Stimulated activated CD8-positive, alpha-beta memory T cell treated with anti-CD3 and anti-CD28 coated beads, Interleukin-15, amount 100 ng/mL, for 1 hour (primary cell): Measurements from ENCODE around the gene ARHGEF11.

Experiments
- DNase-seq: peaks from one replicate; pipeline ENCODE4 v3.0.0-alpha.2; 2020; ENCODE audit warnings: low read depth

Gene ARHGEF11

GRCh38 chr1:156947818-156948525 is 97.6 kb downstream of the ARHGEF11 start:
- DNase-seq, result no peak

DNA sequence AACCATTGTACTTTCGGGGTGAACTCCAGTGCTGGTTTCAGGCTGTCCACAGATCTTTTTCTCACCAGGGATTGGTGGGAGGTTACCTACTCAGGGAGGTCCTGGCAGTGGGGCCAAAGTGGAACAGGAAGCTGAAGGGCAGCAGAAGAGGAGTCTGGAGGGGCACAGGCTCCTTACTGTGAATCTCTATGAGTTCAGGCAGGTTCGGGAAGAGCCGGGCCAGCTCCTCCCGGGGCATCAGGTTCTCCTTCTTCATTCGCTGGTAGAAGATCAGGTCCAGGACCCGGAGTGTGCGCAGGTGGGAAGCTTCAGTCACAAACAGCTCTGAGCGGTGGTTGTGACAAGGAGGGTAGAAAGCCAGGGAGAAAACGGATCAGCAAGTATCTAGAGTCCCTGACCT is 98.4 kb downstream of the ARHGEF11 start:
- DNase-seq, result no peak

- no peak for DNase-seq
These were observed 99.5 kb downstream of the ARHGEF11 start for GRCh38 chr1:156945881-156946661.

DNA sequence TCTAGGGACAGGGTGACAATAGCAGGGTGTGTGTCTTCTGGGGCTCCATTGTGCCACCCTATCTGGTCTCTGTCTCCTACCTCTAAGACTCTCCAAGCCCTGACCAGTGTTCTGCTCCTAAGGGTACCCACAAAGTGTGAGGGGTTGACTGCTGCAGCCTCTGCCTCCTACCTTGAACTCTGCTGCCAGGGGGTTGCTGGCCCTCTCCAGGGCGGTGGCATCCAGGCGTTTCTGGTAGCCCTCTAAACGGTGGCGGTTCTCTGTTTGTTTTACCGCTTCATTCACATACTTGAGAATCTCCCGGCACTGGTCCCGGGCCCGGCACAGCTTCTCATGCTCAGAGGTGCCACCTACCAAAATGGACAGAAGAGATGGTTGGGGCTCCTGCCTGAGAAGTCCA is 100.7 kb downstream of the ARHGEF11 start:
- DNase-seq, result no peak

- no peak for DNase-seq
These were observed 101.3 kb downstream of the ARHGEF11 start for GRCh38 chr1:156944268-156944667.

GRCh38 chr1:156943756-156944155 is 101.8 kb downstream of the ARHGEF11 start:
- no peak for DNase-seq

DNA sequence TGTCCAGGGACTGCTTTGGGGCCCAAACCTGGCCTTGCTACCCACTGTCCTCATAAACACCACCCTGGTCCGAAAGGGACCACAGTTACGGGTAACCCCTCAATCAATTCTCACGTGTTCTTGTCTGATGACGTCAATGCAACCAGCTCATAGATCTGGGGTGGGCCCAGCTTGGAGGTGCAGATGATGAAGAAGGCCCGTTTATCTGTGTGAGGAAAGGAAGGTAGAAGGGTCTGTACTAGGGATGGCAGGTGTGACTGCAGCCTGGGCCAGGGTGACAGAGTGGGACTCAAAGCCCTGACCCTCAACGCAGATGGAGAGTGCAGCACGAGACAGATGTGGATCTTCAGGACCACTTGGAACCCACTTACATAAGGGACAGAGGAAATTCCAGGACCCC is 103.0 kb downstream of the ARHGEF11 start:
- no peak for DNase-seq

DNA sequence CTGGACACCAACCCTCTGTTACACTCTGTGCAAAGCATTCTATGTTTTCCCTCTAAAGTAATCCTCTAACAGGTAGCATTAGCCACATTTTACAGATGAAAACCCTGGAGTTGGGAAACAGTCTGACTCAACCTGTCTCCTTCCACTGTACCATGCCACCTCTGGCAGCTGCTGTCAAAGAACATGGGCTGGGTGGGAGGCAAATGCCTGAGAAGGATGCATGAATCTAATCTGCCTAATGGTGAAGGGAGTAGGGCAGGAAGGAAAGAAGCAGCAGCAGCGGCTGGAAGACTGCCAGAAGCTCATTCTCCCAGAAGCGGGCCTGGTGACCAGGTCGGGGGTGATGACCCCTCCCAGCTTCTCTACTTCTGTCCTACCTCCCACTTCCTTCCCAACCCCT is 103.4 kb downstream of the ARHGEF11 start:
- no peak for DNase-seq

DNA sequence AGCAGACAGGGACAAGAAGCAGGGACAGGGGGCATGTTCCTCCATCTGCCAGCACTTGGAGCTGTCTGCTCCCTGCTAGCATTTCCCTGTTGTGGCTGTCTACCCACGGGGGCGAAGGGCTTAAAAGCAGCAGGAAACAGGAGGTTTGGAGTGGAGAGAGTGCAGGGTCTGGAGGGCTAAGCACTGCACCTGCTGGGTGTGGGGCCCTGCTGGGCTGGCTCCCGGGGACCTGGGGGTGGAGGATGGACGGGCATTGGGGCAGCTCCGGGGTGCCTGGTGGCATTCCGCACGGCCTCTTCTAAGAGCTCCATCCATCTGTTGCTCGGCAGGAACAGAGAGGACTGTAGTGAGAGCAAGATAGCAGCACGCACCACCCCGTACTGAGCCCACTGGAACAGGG is 103.9 kb downstream of the ARHGEF11 start:
- no peak for DNase-seq

GRCh38 chr1:156939786-156940334 is 105.7 kb downstream of the ARHGEF11 start:
- no peak for DNase-seq

DNA sequence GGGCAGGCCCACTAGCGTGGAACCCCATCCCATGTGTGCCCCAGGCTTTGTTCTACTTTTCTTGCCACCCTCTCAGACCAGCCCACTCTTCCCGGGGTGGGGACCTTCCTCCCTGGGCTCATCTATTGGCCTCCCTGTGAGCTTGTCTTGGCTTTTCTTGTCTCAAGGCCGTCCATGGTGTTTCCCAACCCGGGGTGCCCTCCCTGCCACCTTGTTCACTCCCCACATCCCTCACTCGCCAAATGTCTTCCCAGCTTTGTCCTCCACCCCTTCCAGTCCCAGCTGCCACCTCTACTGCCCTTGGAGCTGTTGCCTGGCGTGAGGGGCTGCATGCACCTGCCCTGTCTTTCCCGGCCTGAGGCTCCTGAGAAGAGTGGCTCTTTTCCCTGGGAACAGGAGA is 106.7 kb downstream of the ARHGEF11 start:
- no peak for DNase-seq

DNA sequence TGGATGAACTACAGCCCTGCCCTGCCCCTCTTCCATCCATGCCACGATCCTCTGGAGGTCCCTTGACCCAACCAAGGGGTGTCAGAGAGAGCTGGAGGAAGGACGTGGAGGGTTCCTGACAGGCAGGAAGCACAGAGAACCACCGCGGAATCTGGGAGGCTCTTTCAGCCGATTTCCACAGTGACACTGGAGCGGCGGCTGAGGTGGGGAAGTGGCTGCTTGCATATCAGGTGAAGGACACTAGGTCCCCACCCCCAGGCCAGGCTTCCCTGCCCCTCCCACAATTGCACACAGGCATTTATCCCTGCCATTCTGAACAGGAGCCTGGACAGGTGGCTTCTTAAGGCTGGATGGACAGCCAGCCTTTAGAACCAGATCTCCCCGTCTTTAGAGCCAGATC is 107.7 kb downstream of the ARHGEF11 start:
- no peak for DNase-seq

DNA sequence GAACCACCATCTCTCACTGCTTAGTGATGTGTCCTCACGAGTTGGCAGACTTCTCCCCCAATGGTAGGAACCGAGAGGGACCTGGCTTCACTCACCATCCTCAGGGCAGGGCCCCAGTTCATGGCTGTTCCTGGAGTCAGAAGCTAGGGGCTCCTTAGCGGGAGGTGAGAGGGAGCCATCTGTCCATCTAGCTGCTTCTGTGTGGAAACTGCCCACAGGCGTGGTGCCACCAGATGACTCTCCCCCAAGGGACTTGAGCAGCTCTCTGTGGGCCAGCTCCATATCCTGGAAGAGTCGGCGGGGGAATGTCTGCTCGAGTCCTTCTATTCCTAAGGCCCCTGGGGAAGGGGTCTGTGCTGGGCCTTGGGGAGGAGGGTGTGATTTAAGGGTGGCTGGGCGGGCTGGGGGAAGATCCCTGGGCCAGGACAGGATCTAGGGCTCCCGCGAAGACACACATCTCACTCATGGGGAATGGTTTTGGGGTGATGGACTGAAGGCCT is 108.8 kb downstream of the ARHGEF11 start:
- DNase-seq, result no peak

- no peak for DNase-seq
These were observed 109.4 kb downstream of the ARHGEF11 start for GRCh38 chr1:156936191-156936590.

DNA sequence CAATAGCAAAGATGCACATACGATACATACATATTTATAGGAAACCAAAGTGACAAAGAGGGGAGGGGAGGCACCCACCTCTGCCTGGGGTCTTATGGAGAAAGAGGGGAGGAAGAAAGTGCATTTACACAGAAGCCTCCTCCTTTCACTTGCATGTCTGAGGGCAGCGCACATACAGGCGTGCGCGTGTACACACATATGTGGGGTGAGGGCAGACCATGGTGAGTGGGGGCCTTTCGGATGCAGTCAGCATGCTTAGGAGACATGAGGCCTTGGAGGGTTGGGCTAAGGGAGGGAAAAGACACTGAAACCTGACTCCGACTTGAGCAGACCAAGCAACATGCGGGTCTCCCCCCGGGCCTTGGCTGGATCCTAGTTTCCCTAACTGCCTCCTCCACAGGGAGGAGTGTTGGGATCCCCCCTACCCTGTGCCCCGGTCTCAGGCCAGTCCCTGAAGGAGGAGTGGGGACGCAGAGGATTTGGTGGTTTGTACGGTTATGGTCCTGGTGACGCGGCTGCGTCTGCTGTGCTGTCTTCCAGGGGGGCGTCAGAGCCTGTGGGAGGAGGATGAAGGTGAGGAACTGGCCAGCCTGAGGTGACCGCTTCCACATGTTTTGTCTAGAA is 109.9 kb downstream of the ARHGEF11 start:
- no peak for DNase-seq

DNA sequence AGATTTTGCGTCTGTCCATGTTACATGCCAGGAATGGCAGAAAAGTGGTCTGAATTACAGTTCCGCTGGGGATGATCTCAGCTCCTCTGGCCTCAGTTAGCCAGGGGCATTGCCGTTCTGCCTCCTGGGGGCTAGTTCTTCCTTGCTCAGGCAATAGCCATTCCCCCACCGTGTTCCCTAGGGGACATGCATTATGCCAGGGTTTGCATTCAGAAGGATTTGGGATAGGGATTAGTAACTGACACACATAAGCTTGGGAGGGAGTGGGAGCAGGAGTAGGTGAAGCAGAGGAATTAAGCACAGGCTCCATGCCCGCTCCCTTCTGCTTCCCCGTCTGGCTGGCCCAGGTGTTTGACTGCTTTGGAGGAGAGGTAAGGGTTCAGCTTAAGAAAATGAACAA is 112.4 kb downstream of the ARHGEF11 start:
- no peak for DNase-seq

DNA sequence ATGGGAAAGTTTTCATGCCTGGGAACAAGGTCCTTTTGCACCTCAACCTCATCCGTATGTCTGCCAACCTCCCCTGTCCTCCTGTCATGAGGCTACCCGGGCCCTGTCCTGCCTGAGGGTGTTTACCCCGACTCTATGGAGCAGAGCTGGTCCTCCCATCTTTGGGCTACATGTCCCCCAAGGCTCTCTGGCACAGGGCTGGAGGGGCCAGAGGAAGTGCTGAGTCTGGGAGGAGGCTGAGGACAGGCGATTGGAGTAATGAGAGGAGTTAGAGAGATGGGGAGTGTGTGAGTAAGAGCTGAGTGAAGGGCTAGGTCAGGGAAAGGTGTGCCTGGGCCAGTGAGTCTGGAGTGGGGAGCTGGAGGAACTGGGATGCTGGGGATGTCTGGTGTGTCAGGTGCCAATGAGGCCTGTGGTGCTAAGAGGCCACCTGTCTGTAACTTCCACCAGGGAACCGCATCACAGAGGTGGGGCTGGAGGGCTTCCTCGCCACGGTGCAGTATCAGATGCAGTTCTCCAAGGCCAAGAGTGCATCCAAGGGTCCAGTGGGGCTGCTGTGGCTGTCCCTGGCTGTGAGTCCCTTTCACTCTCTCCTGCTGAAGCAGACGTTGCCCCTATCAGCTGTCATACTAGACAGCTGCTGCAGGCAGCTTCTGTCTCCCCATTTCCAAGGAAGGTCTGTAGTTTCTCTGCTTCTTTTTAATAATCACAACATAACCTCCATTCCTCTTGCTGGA is 113.4 kb downstream of the ARHGEF11 start:
- no peak for DNase-seq

GRCh38 chr1:156931211-156931952 is 114.2 kb downstream of the ARHGEF11 start:
- DNase-seq, result no peak

- DNase-seq, result no peak
These were observed 115.1 kb downstream of the ARHGEF11 start for GRCh38 chr1:156930483-156930882.

DNA sequence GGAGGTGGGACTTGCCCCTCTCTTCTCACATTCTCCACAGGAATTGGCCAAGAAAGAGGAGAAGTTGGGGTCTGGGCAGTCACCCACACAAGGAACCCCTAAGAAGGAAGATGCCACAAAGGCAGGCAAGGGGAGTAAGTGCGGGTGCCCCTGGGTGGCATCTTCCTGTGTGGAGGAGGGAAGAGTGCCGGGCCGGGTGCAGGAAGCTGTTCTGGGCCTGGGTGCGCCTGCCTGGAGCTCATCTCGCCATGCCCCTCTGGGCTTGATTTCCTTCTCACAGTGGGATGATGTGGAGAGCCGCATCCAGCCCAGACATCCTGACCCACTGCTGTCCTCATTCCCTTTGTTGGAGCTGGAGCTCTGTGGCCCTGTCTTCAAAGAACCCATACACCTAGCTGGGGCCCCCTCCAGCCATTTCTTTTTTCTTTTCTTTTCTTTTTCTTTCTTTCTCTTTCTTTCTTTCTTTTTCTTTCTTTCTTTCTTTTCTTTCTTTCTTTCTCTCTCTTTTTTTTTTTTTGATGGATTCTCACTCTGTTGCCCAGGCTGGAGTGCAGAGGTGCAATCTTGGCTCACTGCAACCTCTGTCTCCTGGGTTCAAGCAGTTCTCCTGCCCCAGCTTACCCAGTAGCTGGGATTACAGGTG is 115.8 kb downstream of the ARHGEF11 start:
- no peak for DNase-seq
